Measurements from ENCODE around the gene DAGLB.

The DAGLB gene

GRCh38 chr7:6413637-6414036 lies 34.1 kb downstream of the DAGLB start:
- ATAC-seq (ENCODE audit: insufficient read depth, low read depth): no peak
- peaks cover 65% of the 10 kb centered on the region for H3K36me3 ChIP-seq (ENCODE audit: insufficient read depth, low read length)
- H3K4me2 ChIP-seq (ENCODE audit: insufficient read depth, low read length): no peak overlapping the region

GRCh38 chr7:6409944-6410693 lies 37.6 kb downstream of the DAGLB start:
- no peak overlapping the region for H2AFZ ChIP-seq (ENCODE audit: low read depth, low read length)
- peaks cover 10% of the 10 kb centered on the region; the same call in 1 of the 2 replicates for H3K79me2 ChIP-seq (ENCODE audit: insufficient read depth, low read length)
- ATAC-seq (ENCODE audit: insufficient read depth, low read depth): peak; percentile 8; the same call in 1 of the 3 replicates
- no peak overlapping the region for H3K9ac ChIP-seq (ENCODE audit: low read depth, low read length)
- no peak overlapping the region for H3K4me2 ChIP-seq (ENCODE audit: insufficient read depth, low read length)
- no peak overlapping the region for H3K4me3 ChIP-seq (ENCODE audit: low read depth in 1 of 2, low read length in 2 of 2)
- peaks cover 29% of the 10 kb centered on the region for H4K20me1 ChIP-seq (ENCODE audit: insufficient read depth, low read length)
- no peaks in the 10 kb centered on the region for H3K4me1 ChIP-seq (ENCODE audit: insufficient read depth, low read length)
- H3K9me3 ChIP-seq (ENCODE audit: insufficient read depth, low read length, severe bottlenecking): no peaks in the 10 kb centered on the region
- peaks cover 82% of the 10 kb centered on the region for H3K36me3 ChIP-seq (ENCODE audit: insufficient read depth, low read length)
- TF ChIP-seq CTCF (IDR thresholded peaks at IDR 0.05; ENCODE audit: borderline replicate concordance, extremely low read depth, low read length, poor library complexity, severe bottlenecking) (no peak), EZH2 (IDR thresholded peaks at IDR 0.05; ENCODE audit: borderline replicate concordance, low read depth, low read length, severe bottlenecking) (no peak)
- no peaks in the 10 kb centered on the region for H3K27me3 ChIP-seq (ENCODE audit: insufficient read depth, low read length, poor library complexity)
- no peak for DNase-seq
- no peak overlapping the region for H3K27ac ChIP-seq (ENCODE audit: low read length)

More at GRCh38 chr7:6413637-6414036, 34.1 kb downstream of the DAGLB start:
- TF ChIP-seq CTCF (IDR thresholded peaks at IDR 0.05; ENCODE audit: borderline replicate concordance, extremely low read depth, low read length, poor library complexity, severe bottlenecking) (no peak), EZH2 (IDR thresholded peaks at IDR 0.05; ENCODE audit: borderline replicate concordance, low read depth, low read length, severe bottlenecking) (no peak)
- Histone ChIP-seq H3K9me3 (ENCODE audit: insufficient read depth, low read length, severe bottlenecking) (no peaks in the 10 kb centered on the region), H3K27ac (ENCODE audit: low read length) (no peak overlapping the region), H3K4me1 (ENCODE audit: insufficient read depth, low read length) (no peaks in the 10 kb centered on the region), H3K79me2 (ENCODE audit: insufficient read depth, low read length) (peaks cover 1% of the 10 kb centered on the region; the same call in 1 of the 2 replicates), H2AFZ (ENCODE audit: low read depth, low read length) (no peak overlapping the region), H3K4me3 (ENCODE audit: low read depth in 1 of 2, low read length in 2 of 2) (no peak overlapping the region), H4K20me1 (ENCODE audit: insufficient read depth, low read length) (peaks cover 11% of the 10 kb centered on the region), H3K27me3 (ENCODE audit: insufficient read depth, low read length, poor library complexity) (no peaks in the 10 kb centered on the region), H3K9ac (ENCODE audit: low read depth, low read length) (no peak overlapping the region)
- DNase-seq: no peak

GRCh38 chr7:6409091-6409490 lies 38.7 kb downstream of the DAGLB start:
- TF ChIP-seq EZH2 (IDR thresholded peaks at IDR 0.05; ENCODE audit: borderline replicate concordance, low read depth, low read length, severe bottlenecking) (no peak), CTCF (IDR thresholded peaks at IDR 0.05; ENCODE audit: borderline replicate concordance, extremely low read depth, low read length, poor library complexity, severe bottlenecking) (no peak)
- ATAC-seq (ENCODE audit: insufficient read depth, low read depth): no peak
- H2AFZ ChIP-seq (ENCODE audit: low read depth, low read length): no peak overlapping the region
- H3K9me3 ChIP-seq (ENCODE audit: insufficient read depth, low read length, severe bottlenecking): no peaks in the 10 kb centered on the region
- no peak overlapping the region for H3K9ac ChIP-seq (ENCODE audit: low read depth, low read length)
- no peak for DNase-seq
- H3K36me3 ChIP-seq (ENCODE audit: insufficient read depth, low read length): peaks cover 82% of the 10 kb centered on the region
- H3K4me1 ChIP-seq (ENCODE audit: insufficient read depth, low read length): no peaks in the 10 kb centered on the region
- H3K79me2 ChIP-seq (ENCODE audit: insufficient read depth, low read length): peaks cover 15% of the 10 kb centered on the region; the same call in 1 of the 2 replicates
- peaks cover 29% of the 10 kb centered on the region for H4K20me1 ChIP-seq (ENCODE audit: insufficient read depth, low read length)
- H3K4me2 ChIP-seq (ENCODE audit: insufficient read depth, low read length): no peak overlapping the region
- no peak overlapping the region for H3K27ac ChIP-seq (ENCODE audit: low read length)
- no peaks in the 10 kb centered on the region for H3K27me3 ChIP-seq (ENCODE audit: insufficient read depth, low read length, poor library complexity)
- no peak overlapping the region for H3K4me3 ChIP-seq (ENCODE audit: low read depth in 1 of 2, low read length in 2 of 2)

Data from DND-41 (cell line).